GM12878 (cell line): ENCODE results near the gene MGAT3. TPM values are rescaled to one million over a fixed set of nuclear protein-coding genes. Genes with fewer than 3 reads are reported as not detected.

Experiments used
- ATAC-seq: fragments of 200-7000 bp; cut with Tn5 transposase; 3 replicates; pipeline ENCODE4 v1.9.1; 2020; ENCODE audit warnings: mild to moderate bottlenecking, moderate library complexity
- BruUV-seq: library from RNA; stranded (reverse); fragments of 400-500 nt; replicated peaks from 2 replicates; lab custom pipeline; 2021; lab: Mats Ljungman, UMichigan
- CTCF ChIA-PET: fragments of 300-600 bp; sonication (Branson Sonifier 250); formaldehyde crosslinking; extraction: SDS; loops from one replicate; lab custom pipeline; 2021; ENCODE audit warnings: inconsistent platforms; lab: Yijun Ruan, JAX
- POLR2A ChIA-PET: fragments of 350-600 bp; formaldehyde crosslinking; extraction: SDS; loops from one replicate; lab custom pipeline; 2021; ENCODE audit warnings: inconsistent platforms; lab: Charles Lee
- RAD21 ChIA-PET: fragments of 300-600 bp; sonication (Branson Sonifier 250); formaldehyde crosslinking; loops from one replicate; lab custom pipeline; 2023; ENCODE audit warnings: antibody characterized with exemption; ENCODE audit not compliant: unreplicated experiment; lab: Charles Lee
- SMC1A ChIA-PET: fragments of 300-600 bp; sonication (Branson Sonifier 250); formaldehyde crosslinking; loops from one replicate; lab custom pipeline; 2023; ENCODE audit not compliant: unreplicated experiment, uncharacterized antibody; lab: Charles Lee
- DNase-seq: peaks from one replicate; pipeline ENCODE4 v3.0.0-alpha.2; 2011; ENCODE audit warnings: low read depth, low spot score
- FAIRE-seq: peaks from 3 replicates; lab custom pipeline; 2011; peaks lifted over from hg19 to GRCh38; lab: Jason Lieb, UNC
- H2AFZ ChIP-seq: 2 replicates; pipeline ENCODE4 v1.6.0; 2011; ENCODE audit warnings: low read depth, low read length, control low read depth; ENCODE audit not compliant: control insufficient read depth
- H3K27ac ChIP-seq: 2 replicates; pipeline ENCODE4 v1.5.1; 2011; ENCODE audit warnings: control low read depth; ENCODE audit not compliant: control insufficient read depth, insufficient read depth
- H3K27me3 ChIP-seq, 2 experiments: replicated peaks in 1 of 2; 2 replicates each; pipeline versions ENCODE4 v1.6.0 to v1.6.1; 2011; ENCODE audit warnings: low read length in 1 of 2; ENCODE audit not compliant: control insufficient read depth in 2 of 2, insufficient read depth in 2 of 2
- H3K36me3 ChIP-seq, 2 experiments: 2 replicates each; pipeline ENCODE4 v1.5.1; 2011; ENCODE audit warnings: low read length in 1 of 2; ENCODE audit not compliant: control insufficient read depth in 2 of 2, insufficient read depth in 2 of 2
- H3K4me1 ChIP-seq: 2 replicates; pipeline ENCODE4 v1.6.1; 2011; ENCODE audit warnings: mild to moderate bottlenecking, low read length, moderate library complexity, mixed read lengths; ENCODE audit not compliant: control insufficient read depth, insufficient read depth
- H3K4me2 ChIP-seq: 2 replicates; pipeline ENCODE4 v1.6.0; 2011; ENCODE audit warnings: control low read depth; ENCODE audit not compliant: control insufficient read depth, insufficient read depth
- H3K4me3 ChIP-seq: fragments of 200-600 bp; sonication (generic); 2 replicates; pipeline ENCODE4 v1.5.1; 2016
- H3K79me2 ChIP-seq: 2 replicates; pipeline ENCODE4 v1.6.0; 2011; ENCODE audit warnings: low read length; ENCODE audit not compliant: control insufficient read depth, insufficient read depth
- H3K9ac ChIP-seq: 2 replicates; pipeline ENCODE4 v1.8.0; 2011; ENCODE audit warnings: low read length, control low read depth, mixed read lengths; ENCODE audit not compliant: control insufficient read depth, insufficient read depth
- H3K9me3 ChIP-seq: replicated peaks from 3 replicates; pipeline ENCODE4 v1.5.1; 2011; ENCODE audit warnings: mild to moderate bottlenecking, low read length; ENCODE audit not compliant: control insufficient read depth, insufficient read depth
- H4K20me1 ChIP-seq: 2 replicates; pipeline ENCODE4 v1.6.0; 2011; ENCODE audit not compliant: control insufficient read depth, insufficient read depth
- CHD4 ChIP-seq: fragments of 200-600 bp; sonication (generic); IDR thresholded peaks from 2 replicates; pipeline ENCODE4 v1.6.1; 2016; ENCODE audit warnings: mild to moderate bottlenecking
- DPF2 ChIP-seq: fragments of 450-650 bp; IDR thresholded peaks from 2 replicates; pipeline ENCODE4 v1.6.1; 2017; ENCODE audit warnings: mild to moderate bottlenecking
- MEF2B ChIP-seq: fragments of 450-650 bp; IDR thresholded peaks from 2 replicates; pipeline ENCODE4 v1.6.1; 2018; ENCODE audit warnings: mild to moderate bottlenecking, moderate library complexity; ENCODE audit not compliant: partially characterized antibody, poor library complexity, severe bottlenecking
- POLR2A ChIP-seq: IDR thresholded peaks from 2 replicates; pipeline ENCODE4 v1.6.1; 2011; ENCODE audit warnings: low read depth, mild to moderate bottlenecking, low read length
- RBBP5 ChIP-seq: fragments of 200-600 bp; sonication (generic); conservative IDR thresholded peaks from 2 replicates; pipeline ENCODE4 v1.6.1; 2016
- SREBF1 ChIP-seq: IDR thresholded peaks from 2 replicates; pipeline ENCODE4 v1.6.1; 2012; ENCODE audit warnings: mild to moderate bottlenecking, low read length
- TBL1XR1 ChIP-seq: IDR thresholded peaks from 2 replicates; pipeline ENCODE4 v1.6.1; 2012; ENCODE audit warnings: low read depth, low read length, improper control_type of control experiment
- TCF7 ChIP-seq: IDR thresholded peaks from 2 replicates; pipeline ENCODE4 v1.6.1; 2014; ENCODE audit warnings: antibody characterized with exemption, borderline replicate concordance
- YY1 ChIP-seq: IDR thresholded peaks from 2 replicates; pipeline ENCODE4 v1.6.1; 2011; ENCODE audit warnings: low read depth, mild to moderate bottlenecking, low read length
- ZNF207 ChIP-seq: fragments of 450-650 bp; IDR thresholded peaks from 2 replicates; pipeline ENCODE4 v1.6.1; 2014; ENCODE audit warnings: antibody characterized with exemption, mild to moderate bottlenecking, borderline replicate concordance
- ZNF24 ChIP-seq: fragments of 450-650 bp; IDR thresholded peaks from 2 replicates; pipeline ENCODE4 v1.6.1; 2017; ENCODE audit warnings: antibody characterized with exemption, mild to moderate bottlenecking
- WGBS: methylation state at CpG from one replicate; pipeline ENCODE4 v1.1.6; 2016; ENCODE audit warnings: low lambda C conversion rate; ENCODE audit not compliant: insufficient replicate concordance, insufficient coverage; ENCODE audit errors: missing lambda C conversion rate; 5-methylcytosine and 5-hydroxymethylcytosine counted together
- in situ Hi-C: fragments of 300-500 bp; cut with MboI; formaldehyde crosslinking; loops from 9 replicates; pipeline ENCODE4 v1.14.3; 2018; ENCODE audit warnings: mixed read lengths
- intact Hi-C: fragments of 100-400 bp; cut with micrococcal nuclease; formaldehyde crosslinking; loops from one replicate; pipeline ENCODE4 v1.14.2; 2022; ENCODE audit not compliant: unreplicated experiment
- polyA plus RNA-seq, 11 experiments: library from polyadenylated mRNA; depleted of rRNA in 4 of 11; unstranded in 6 of 11; stranded (reverse) in 5 of 11; fragments of >200 nt; fragmentation: Nextera tagmentation in 4 of 11; fragmentation: Illumina TruSeq in 1 of 11; extraction: Ambion mirVana in 4 of 11; extraction: Trizol in 1 of 11; gene quantifications; 1 replicate in 1 of 11; 2 replicates in 10 of 11; pipeline versions ENCODE4 v1.2.1 to v1.2.3, GENCODE V29; 2011 to 2016; ENCODE audit warnings: inconsistent platforms in 2 of 11, missing spikeins in 2 of 11, low read depth in 1 of 11
- total RNA-seq, 4 experiments: library from RNA; depleted of rRNA in 3 of 4; stranded (reverse); fragments of >200 nt in 3 of 4; fragmentation: Illumina TruSeq in 1 of 4; extraction: Trizol in 1 of 4; gene quantifications; 2 replicates each; pipeline versions ENCODE4 v1.2.1 to v1.2.3, GENCODE V29; 2013 to 2021
- TF ChIP-seq, protein P1 (sequence below): fragments of 150-350 bp; IDR thresholded peaks from 2 replicates; pipeline ENCODE4 v1.6.1; 2014; ENCODE audit warnings: mild to moderate bottlenecking, low read depth, low read length
- TF ChIP-seq, protein P2 (sequence below): fragments of 450-650 bp; IDR thresholded peaks from 2 replicates; pipeline ENCODE4 v1.6.1; 2016; ENCODE audit warnings: mild to moderate bottlenecking
- TF ChIP-seq, protein P3 (sequence below): fragments of 450-650 bp; IDR thresholded peaks from 2 replicates; pipeline ENCODE4 v1.6.1; 2017; ENCODE audit warnings: low read depth, mild to moderate bottlenecking, moderate library complexity

Gene MGAT3
- total and polyA plus RNA-seq, 10 of the 15 experiments (the other 5 are each of a cell fraction or from before 2014, with no cell fraction given), result 0.32 to 40.2 (median 11.9) TPM

DNA sequence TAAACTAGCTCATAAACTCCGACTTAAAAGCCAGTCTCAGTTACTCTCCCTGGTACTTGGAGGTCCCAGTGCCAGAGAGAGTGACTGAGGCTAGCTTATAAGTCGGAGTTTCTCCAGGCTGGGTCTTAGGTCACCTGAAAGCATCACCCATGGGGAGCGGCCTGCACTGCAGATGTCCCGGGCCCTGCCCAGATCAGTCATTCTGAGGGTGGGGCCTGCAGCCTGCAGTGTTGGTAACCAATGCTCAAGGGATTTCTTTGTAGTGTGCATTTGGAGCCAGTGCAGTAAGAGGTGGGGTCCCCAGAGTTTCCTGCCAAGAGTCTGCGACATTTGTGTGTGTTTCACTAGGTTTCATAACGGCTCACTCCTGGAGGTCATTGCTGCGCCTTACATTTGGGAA is 42.4 kb upstream of the MGAT3 start:
- ChIA-PET RAD21 (no interaction called here), SMC1A (interaction anchor here (1.1 kb wide), 1 partner anchor 115 kb away, joined by 3 read pairs; no protein-coding TSS in a partner anchor), POLR2A (interaction anchor here (1.6 kb wide), 1 partner anchor 47 kb away, joined by 4 read pairs; no protein-coding TSS in a partner anchor), CTCF (interaction anchor here (0.7 kb wide), 1 partner anchor 50 kb away, joined by 3 read pairs; no protein-coding TSS in a partner anchor)
- WGBS, result 90% methylated on average over 7 of the region's 7 CpGs
- in situ Hi-C loops, result no loop called here
- Histone ChIP-seq H3K27ac (no peak overlapping the region), H3K4me2 (no peak overlapping the region), H3K9me3 (no peaks in the 10 kb centered on the region), H3K36me3 (peaks cover 4 to 8% of the 10 kb centered on the region in 2 experiments; a peak in 3 of 4 replicates), H2AFZ (no peak overlapping the region), H3K4me1 (peaks cover 4% of the 10 kb centered on the region; the same call in 1 of the 2 replicates), H4K20me1 (no peaks in the 10 kb centered on the region), H3K79me2 (no peaks in the 10 kb centered on the region; the same call in 1 of the 2 replicates), H3K9ac (no peak overlapping the region), H3K27me3 (no peaks in the 10 kb centered on the region), H3K4me3 (no peak overlapping the region)
- no peak for TF ChIP-seq YY1
- TF ChIP-seq, protein P1, sequence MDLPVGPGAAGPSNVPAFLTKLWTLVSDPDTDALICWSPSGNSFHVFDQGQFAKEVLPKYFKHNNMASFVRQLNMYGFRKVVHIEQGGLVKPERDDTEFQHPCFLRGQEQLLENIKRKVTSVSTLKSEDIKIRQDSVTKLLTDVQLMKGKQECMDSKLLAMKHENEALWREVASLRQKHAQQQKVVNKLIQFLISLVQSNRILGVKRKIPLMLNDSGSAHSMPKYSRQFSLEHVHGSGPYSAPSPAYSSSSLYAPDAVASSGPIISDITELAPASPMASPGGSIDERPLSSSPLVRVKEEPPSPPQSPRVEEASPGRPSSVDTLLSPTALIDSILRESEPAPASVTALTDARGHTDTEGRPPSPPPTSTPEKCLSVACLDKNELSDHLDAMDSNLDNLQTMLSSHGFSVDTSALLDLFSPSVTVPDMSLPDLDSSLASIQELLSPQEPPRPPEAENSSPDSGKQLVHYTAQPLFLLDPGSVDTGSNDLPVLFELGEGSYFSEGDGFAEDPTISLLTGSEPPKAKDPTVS, result no peak
- no peak for TF ChIP-seq TBL1XR1
- TF ChIP-seq MEF2B, result no peak
- ATAC-seq (no peak), FAIRE-seq (no peak), DNase-seq (no peak)
- BruUV-seq, result no TSS peak
- intact Hi-C loops, result no loop called here

DNA sequence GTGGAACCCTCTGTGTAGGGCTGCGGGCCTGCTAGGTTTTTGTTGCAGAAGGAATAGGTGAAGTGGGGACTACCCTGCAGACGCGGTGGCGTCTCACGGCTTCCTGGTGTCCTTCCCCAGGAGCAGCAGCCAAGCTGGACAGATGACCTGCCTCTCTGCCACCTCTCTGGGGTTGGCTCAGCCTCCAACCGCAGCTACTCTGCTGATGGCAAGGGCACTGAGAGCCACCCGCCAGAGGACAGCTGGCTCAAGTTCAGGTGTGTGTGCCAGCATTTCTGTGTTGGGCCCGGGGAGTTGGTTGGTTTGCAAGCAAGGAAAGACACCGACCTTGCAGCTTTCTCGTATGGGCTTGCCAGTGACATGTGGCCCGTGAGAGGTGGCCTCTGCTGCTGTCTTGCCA is 41.9 kb upstream of the MGAT3 start:
- peaks cover 4 to 8% of the 10 kb centered on the region in 2 experiments; a peak in 3 of 4 replicates for H3K36me3 ChIP-seq
- intact Hi-C loops, result no loop called here
- 92% methylated on average over 11 of the region's 11 CpGs for WGBS
- BruUV-seq, result no TSS peak
- CTCF ChIA-PET, result no interaction called here
- POLR2A ChIA-PET, result interaction anchor here (0.6 kb wide), 1 partner anchor 1070 kb away, joined by 4 read pairs; no protein-coding TSS in a partner anchor
- H3K27me3 ChIP-seq, result no peaks in the 10 kb centered on the region
- RAD21 ChIA-PET, result no interaction called here
- in situ Hi-C loops, result no loop called here
- no peak for FAIRE-seq
- H3K9ac ChIP-seq, result no peak overlapping the region
- ATAC-seq, result no peak
- SMC1A ChIA-PET, result no interaction called here
- no peaks in the 10 kb centered on the region for H3K9me3 ChIP-seq
- H3K4me2 ChIP-seq, result no peak overlapping the region
- TF ChIP-seq ZNF24 (no peak), TCF7 (no peak), POLR2A (no peak), CHD4 (no peak), ZNF207 (no peak), DPF2 (no peak), SREBF1 (no peak), RBBP5 (no peak)
- TF ChIP-seq, protein P2, sequence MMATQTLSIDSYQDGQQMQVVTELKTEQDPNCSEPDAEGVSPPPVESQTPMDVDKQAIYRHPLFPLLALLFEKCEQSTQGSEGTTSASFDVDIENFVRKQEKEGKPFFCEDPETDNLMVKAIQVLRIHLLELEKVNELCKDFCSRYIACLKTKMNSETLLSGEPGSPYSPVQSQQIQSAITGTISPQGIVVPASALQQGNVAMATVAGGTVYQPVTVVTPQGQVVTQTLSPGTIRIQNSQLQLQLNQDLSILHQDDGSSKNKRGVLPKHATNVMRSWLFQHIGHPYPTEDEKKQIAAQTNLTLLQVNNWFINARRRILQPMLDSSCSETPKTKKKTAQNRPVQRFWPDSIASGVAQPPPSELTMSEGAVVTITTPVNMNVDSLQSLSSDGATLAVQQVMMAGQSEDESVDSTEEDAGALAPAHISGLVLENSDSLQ, result no peak
- TF ChIP-seq, protein P3, sequence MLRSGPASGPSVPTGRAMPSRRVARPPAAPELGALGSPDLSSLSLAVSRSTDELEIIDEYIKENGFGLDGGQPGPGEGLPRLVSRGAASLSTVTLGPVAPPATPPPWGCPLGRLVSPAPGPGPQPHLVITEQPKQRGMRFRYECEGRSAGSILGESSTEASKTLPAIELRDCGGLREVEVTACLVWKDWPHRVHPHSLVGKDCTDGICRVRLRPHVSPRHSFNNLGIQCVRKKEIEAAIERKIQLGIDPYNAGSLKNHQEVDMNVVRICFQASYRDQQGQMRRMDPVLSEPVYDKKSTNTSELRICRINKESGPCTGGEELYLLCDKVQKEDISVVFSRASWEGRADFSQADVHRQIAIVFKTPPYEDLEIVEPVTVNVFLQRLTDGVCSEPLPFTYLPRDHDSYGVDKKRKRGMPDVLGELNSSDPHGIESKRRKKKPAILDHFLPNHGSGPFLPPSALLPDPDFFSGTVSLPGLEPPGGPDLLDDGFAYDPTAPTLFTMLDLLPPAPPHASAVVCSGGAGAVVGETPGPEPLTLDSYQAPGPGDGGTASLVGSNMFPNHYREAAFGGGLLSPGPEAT, result no peak
- H3K27ac ChIP-seq, result no peak overlapping the region
- DNase-seq, result no peak
- no peak overlapping the region for H2AFZ ChIP-seq
- no peaks in the 10 kb centered on the region; the same call in 1 of the 2 replicates for H3K79me2 ChIP-seq
- H4K20me1 ChIP-seq, result no peaks in the 10 kb centered on the region
- no peak overlapping the region for H3K4me3 ChIP-seq
- peaks cover 4% of the 10 kb centered on the region; the same call in 1 of the 2 replicates for H3K4me1 ChIP-seq
